Measurements from ENCODE around the gene HAAO. TPM values are rescaled to one million over a fixed set of nuclear protein-coding genes. Genes with fewer than 3 reads are reported as not detected.

HAAO gene
- total and polyA plus RNA-seq, 2 of the 13 experiments (the other 11 are each of a cell fraction or from before 2014, with no cell fraction given): 36.1 to 42.7 TPM

DNA sequence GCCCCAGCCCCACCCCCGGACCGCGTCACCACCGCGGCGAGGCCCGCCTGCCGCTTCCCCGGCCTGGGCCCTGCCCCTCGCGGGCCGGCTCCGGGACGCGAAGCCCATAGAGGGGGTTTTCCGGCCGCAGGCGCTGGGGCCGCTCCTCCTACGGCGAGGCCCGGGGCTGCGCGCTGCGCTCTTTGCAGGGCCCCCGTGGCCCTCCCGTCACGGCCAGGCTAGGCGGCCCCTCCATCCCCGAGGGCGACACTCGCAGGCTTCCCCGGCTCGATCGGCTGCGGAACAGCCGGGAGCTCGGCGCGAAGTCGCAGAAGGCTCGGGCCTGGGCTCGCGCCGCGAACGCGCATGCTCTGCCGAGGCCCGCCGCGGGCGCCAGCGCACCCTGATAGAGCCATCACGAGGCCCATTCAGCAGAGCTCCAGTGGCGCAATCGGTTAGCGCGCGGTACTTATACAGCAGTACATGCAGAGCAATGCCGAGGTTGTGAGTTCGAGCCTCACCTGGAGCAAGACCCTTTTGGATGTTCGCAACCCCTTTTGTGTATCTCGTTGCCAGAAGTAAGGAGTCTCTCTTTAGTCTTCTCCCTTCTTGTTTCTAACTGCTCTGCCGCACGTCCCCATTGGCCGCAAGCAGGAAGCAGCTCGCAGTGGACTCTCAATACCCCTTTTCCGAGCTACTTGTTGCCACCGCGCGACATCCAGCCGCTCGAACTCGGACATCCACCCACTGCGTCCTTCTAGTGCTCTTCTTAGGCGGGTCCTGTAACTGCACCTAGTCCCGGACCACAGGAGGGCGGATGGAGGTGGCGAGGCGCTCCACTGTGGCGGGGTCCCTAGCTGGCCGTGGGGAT, 18.0 kb upstream of the HAAO start (continued):
- TF ChIP-seq, protein P1, sequence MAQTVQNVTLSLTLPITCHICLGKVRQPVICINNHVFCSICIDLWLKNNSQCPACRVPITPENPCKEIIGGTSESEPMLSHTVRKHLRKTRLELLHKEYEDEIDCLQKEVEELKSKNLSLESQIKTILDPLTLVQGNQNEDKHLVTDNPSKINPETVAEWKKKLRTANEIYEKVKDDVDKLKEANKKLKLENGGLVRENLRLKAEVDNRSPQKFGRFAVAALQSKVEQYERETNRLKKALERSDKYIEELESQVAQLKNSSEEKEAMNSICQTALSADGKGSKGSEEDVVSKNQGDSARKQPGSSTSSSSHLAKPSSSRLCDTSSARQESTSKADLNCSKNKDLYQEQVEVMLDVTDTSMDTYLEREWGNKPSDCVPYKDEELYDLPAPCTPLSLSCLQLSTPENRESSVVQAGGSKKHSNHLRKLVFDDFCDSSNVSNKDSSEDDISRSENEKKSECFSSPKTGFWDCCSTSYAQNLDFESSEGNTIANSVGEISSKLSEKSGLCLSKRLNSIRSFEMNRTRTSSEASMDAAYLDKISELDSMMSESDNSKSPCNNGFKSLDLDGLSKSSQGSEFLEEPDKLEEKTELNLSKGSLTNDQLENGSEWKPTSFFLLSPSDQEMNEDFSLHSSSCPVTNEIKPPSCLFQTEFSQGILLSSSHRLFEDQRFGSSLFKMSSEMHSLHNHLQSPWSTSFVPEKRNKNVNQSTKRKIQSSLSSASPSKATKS (CRISPR knock-in tag; IDR thresholded peaks at IDR 0.05): no peak
- TF ChIP-seq, protein P2, sequence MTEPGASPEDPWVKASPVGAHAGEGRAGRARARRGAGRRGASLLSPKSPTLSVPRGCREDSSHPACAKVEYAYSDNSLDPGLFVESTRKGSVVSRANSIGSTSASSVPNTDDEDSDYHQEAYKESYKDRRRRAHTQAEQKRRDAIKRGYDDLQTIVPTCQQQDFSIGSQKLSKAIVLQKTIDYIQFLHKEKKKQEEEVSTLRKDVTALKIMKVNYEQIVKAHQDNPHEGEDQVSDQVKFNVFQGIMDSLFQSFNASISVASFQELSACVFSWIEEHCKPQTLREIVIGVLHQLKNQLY (CRISPR knock-in tag; IDR thresholded peaks at IDR 0.05): peak; percentile 77
- TF ChIP-seq, protein P3, sequence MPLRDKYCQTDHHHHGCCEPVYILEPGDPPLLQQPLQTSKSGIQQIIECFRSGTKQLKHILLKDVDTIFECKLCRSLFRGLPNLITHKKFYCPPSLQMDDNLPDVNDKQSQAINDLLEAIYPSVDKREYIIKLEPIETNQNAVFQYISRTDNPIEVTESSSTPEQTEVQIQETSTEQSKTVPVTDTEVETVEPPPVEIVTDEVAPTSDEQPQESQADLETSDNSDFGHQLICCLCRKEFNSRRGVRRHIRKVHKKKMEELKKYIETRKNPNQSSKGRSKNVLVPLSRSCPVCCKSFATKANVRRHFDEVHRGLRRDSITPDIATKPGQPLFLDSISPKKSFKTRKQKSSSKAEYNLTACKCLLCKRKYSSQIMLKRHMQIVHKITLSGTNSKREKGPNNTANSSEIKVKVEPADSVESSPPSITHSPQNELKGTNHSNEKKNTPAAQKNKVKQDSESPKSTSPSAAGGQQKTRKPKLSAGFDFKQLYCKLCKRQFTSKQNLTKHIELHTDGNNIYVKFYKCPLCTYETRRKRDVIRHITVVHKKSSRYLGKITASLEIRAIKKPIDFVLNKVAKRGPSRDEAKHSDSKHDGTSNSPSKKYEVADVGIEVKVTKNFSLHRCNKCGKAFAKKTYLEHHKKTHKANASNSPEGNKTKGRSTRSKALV (CRISPR knock-in tag; IDR thresholded peaks at IDR 0.05): peak; percentile 90
- TF ChIP-seq MAZ (IDR thresholded peaks at IDR 0.05; ENCODE audit: borderline replicate concordance, low read depth, low read length) (no peak; the same call in none of the 2 replicates), MAZ (CRISPR knock-in tag; IDR thresholded peaks at IDR 0.05; ENCODE audit: low read depth) (peak; percentile 95), ZNF792 (CRISPR knock-in tag; IDR thresholded peaks at IDR 0.05) (peak; percentile 98), SETDB1 (CRISPR knock-in tag; IDR thresholded peaks at IDR 0.05; ENCODE audit: borderline replicate concordance) (no peak), PAF1 (CRISPR knock-in tag; IDR thresholded peaks at IDR 0.05) (peak; percentile 42; the same call in 1 of the 2 replicates), WIZ (CRISPR knock-in tag; IDR thresholded peaks at IDR 0.05) (0 out of 2 replicates have a peak, but pooled peaks have one; percentile 62), ZNF749 (CRISPR knock-in tag; IDR thresholded peaks at IDR 0.05; ENCODE audit: borderline replicate concordance) (peak; percentile 99; the same call in 1 of the 2 replicates), ZNF34 (CRISPR knock-in tag; IDR thresholded peaks at IDR 0.05; ENCODE audit: borderline replicate concordance) (no peak; the same call in 1 of the 2 replicates), ARNT2 (CRISPR knock-in tag; IDR thresholded peaks at IDR 0.05; ENCODE audit: low read depth) (peak; percentile 88), ZNF256 (CRISPR knock-in tag; conservative IDR thresholded peaks at IDR 0.05) (peak; percentile 95), FOXK1 (CRISPR knock-in tag; IDR thresholded peaks at IDR 0.05; ENCODE audit: borderline replicate concordance, low read depth) (peak; percentile 84; the same call in 1 of the 2 replicates), TCF12 (IDR thresholded peaks at IDR 0.05) (no peak), TCF12 (CRISPR knock-in tag; IDR thresholded peaks at IDR 0.05) (peak; percentile 95), YEATS2 (CRISPR knock-in tag; IDR thresholded peaks at IDR 0.05; ENCODE audit: borderline replicate concordance) (peak; percentile 80; the same call in 1 of the 2 replicates)
- TF ChIP-seq, protein P4, sequence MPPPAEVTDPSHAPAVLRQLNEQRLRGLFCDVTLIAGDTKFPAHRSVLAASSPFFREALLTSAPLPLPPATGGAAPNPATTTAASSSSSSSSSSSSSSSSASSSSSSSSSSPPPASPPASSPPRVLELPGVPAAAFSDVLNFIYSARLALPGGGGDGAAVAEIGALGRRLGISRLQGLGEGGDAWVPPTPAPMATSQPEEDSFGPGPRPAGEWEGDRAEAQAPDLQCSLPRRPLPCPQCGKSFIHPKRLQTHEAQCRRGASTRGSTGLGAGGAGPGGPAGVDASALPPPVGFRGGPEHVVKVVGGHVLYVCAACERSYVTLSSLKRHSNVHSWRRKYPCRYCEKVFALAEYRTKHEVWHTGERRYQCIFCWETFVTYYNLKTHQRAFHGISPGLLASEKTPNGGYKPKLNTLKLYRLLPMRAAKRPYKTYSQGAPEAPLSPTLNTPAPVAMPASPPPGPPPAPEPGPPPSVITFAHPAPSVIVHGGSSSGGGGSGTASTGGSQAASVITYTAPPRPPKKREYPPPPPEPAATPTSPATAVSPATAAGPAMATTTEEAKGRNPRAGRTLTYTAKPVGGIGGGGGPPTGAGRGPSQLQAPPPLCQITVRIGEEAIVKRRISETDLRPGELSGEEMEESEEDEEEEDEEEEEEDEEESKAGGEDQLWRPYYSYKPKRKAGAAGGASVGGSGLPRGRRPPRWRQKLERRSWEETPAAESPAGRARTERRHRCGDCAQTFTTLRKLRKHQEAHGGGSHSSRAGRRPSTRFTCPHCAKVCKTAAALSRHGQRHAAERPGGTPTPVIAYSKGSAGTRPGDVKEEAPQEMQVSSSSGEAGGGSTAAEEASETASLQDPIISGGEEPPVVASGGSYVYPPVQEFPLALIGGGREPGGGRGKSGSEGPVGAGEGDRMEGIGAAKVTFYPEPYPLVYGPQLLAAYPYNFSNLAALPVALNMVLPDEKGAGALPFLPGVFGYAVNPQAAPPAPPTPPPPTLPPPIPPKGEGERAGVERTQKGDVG (CRISPR knock-in tag; IDR thresholded peaks at IDR 0.05; ENCODE audit: borderline replicate concordance): no peak; the same call in 1 of the 2 replicates
- TF ChIP-seq, protein P5, sequence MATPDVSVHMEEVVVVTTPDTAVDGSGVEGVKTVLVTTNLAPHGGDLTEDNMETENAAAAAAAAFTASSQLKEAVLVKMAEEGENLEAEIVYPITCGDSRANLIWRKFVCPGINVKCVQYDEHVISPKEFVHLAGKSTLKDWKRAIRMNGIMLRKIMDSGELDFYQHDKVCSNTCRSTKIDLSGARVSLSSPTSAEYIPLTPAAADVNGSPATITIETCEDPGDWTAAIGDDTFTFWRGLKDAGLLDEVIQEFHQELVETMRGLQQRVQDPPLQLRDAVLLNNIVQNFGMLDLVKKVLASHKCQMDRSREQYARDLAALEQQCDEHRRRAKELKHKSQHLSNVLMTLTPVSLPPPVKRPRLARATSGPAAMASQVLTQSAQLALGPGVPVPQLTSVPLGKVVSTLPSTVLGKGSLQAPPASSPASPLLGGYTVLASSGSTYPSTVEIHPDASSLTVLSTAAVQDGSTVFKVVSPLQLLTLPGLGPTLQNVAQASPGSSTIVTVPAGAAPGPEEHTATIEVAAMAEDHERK (CRISPR knock-in tag; IDR thresholded peaks at IDR 0.05; ENCODE audit: low read depth): no peak; the same call in 1 of the 2 replicates
